Mesenchymal stem cell (in vitro differentiated cells and primary cell): ENCODE measurements around the gene LDHAL6B.

Experiments used
- DNase-seq: peaks from one replicate; pipeline ENCODE4 v3.0.0-alpha.2; 2013
- H2AFZ ChIP-seq: one replicate; pipeline ENCODE4 v1.6.1; 2013; ENCODE audit warnings: low read depth, mild to moderate bottlenecking, control low read depth, inconsistent platforms, low read length, moderate library complexity
- H2AK5ac ChIP-seq: 2 replicates; pipeline ENCODE4 v1.6.1; 2013; ENCODE audit warnings: low read length, moderate library complexity, mild to moderate bottlenecking, inconsistent platforms; ENCODE audit not compliant: severe bottlenecking
- H2BK120ac ChIP-seq: one replicate; pipeline ENCODE4 v1.6.1; 2013; ENCODE audit warnings: low read depth, mild to moderate bottlenecking, inconsistent platforms, low read length, moderate library complexity
- H2BK12ac ChIP-seq, 2 experiments: one replicate each; pipeline ENCODE4 v1.6.1; 2013; ENCODE audit warnings: inconsistent platforms in 2 of 2, low read length in 2 of 2, mild to moderate bottlenecking in 2 of 2, moderate library complexity in 2 of 2, control low read depth in 1 of 2
- H2BK15ac ChIP-seq: one replicate; pipeline ENCODE4 v1.6.1; 2013; ENCODE audit warnings: mild to moderate bottlenecking, low read depth, inconsistent platforms; ENCODE audit not compliant: poor library complexity, severe bottlenecking
- H2BK5ac ChIP-seq: 2 replicates; pipeline ENCODE4 v1.6.1; 2013; ENCODE audit warnings: low read depth, mild to moderate bottlenecking, low read length, control low read depth, inconsistent platforms; ENCODE audit not compliant: poor library complexity, severe bottlenecking
- H3K14ac ChIP-seq, 2 experiments: one replicate each; pipeline ENCODE4 v1.6.1; 2013; ENCODE audit warnings: inconsistent platforms in 2 of 2, low read length in 2 of 2, control low read depth in 1 of 2, mild to moderate bottlenecking in 1 of 2, moderate library complexity in 1 of 2
- H3K18ac ChIP-seq, 2 experiments: one replicate each; pipeline ENCODE4 v1.6.1; 2013; ENCODE audit warnings: inconsistent platforms in 2 of 2, low read length in 2 of 2, control low read depth in 1 of 2, low read depth in 1 of 2, mild to moderate bottlenecking in 1 of 2
- H3K23ac ChIP-seq, 2 experiments: one replicate each; pipeline ENCODE4 v1.6.1; 2013; ENCODE audit warnings: inconsistent platforms in 2 of 2, low read length in 2 of 2, mild to moderate bottlenecking in 2 of 2, moderate library complexity in 2 of 2, control low read depth in 1 of 2
- H3K27ac ChIP-seq: 2 replicates; pipeline ENCODE4 v1.5.1; 2013; ENCODE audit warnings: mild to moderate bottlenecking, moderate library complexity, low read length, control low read depth, inconsistent platforms; ENCODE audit not compliant: poor library complexity, severe bottlenecking
- H3K27me3 ChIP-seq, 2 experiments: 2 replicates each; pipeline versions ENCODE4 v1.6.1 to v1.7.0; 2013; ENCODE audit warnings: low read length in 2 of 2, mild to moderate bottlenecking in 2 of 2, moderate library complexity in 2 of 2, control low read depth in 1 of 2, inconsistent platforms in 1 of 2; ENCODE audit not compliant: control insufficient read depth in 1 of 2, insufficient read depth in 1 of 2
- H3K36me3 ChIP-seq, 2 experiments: 2 replicates each; pipeline versions ENCODE4 v1.6.1 to v1.7.0; 2013; ENCODE audit warnings: low read length in 2 of 2, control low read depth in 1 of 2, inconsistent platforms in 1 of 2, low read depth in 1 of 2, mild to moderate bottlenecking in 1 of 2; ENCODE audit not compliant: insufficient read depth in 2 of 2, control insufficient read depth in 1 of 2
- H3K4ac ChIP-seq, 2 experiments: one replicate each; pipeline ENCODE4 v1.6.1; 2013; ENCODE audit warnings: inconsistent platforms in 2 of 2, low read length in 2 of 2, mild to moderate bottlenecking in 2 of 2, moderate library complexity in 2 of 2, control low read depth in 1 of 2, low read depth in 1 of 2
- H3K4me1 ChIP-seq: 2 replicates; pipeline ENCODE4 v1.6.1; 2013; ENCODE audit warnings: low read depth, low read length, control low read depth; ENCODE audit not compliant: control insufficient read depth, insufficient read depth
- H3K4me2 ChIP-seq: 2 replicates; pipeline ENCODE4 v1.6.1; 2013; ENCODE audit warnings: low read length, mild to moderate bottlenecking, inconsistent platforms; ENCODE audit not compliant: poor library complexity, severe bottlenecking
- H3K4me3 ChIP-seq, 2 experiments: 2 replicates each; pipeline versions ENCODE4 v1.5.1 to v1.7.0; 2013; ENCODE audit warnings: low read length in 2 of 2, mild to moderate bottlenecking in 2 of 2, control low read depth in 1 of 2, low read depth in 1 of 2; ENCODE audit not compliant: insufficient read depth in 1 of 2
- H3K79me1 ChIP-seq: replicated peaks from 2 replicates; pipeline ENCODE4 v1.6.1; 2013; ENCODE audit warnings: mild to moderate bottlenecking, control low read depth, low read length, inconsistent platforms; ENCODE audit not compliant: poor library complexity, severe bottlenecking
- H3K9ac ChIP-seq: 2 replicates; pipeline ENCODE4 v1.7.0; 2013; ENCODE audit warnings: mild to moderate bottlenecking, low read length, moderate library complexity
- H3K9me3 ChIP-seq: 2 replicates; pipeline ENCODE4 v1.7.0; 2013; ENCODE audit warnings: mild to moderate bottlenecking, low read length; ENCODE audit not compliant: control insufficient read depth
- H4K8ac ChIP-seq: one replicate; pipeline ENCODE4 v1.6.1; 2013; ENCODE audit warnings: inconsistent platforms, mild to moderate bottlenecking, low read length, moderate library complexity
- H4K91ac ChIP-seq: one replicate; pipeline ENCODE4 v1.6.1; 2013; ENCODE audit warnings: mild to moderate bottlenecking, low read length, inconsistent platforms
- WGBS: methylation state at CpG from one replicate; pipeline ENCODE4 v1.1.7; 2013; ENCODE audit warnings: mixed read lengths; 5-methylcytosine and 5-hydroxymethylcytosine counted together

The LDHAL6B gene

DNA sequence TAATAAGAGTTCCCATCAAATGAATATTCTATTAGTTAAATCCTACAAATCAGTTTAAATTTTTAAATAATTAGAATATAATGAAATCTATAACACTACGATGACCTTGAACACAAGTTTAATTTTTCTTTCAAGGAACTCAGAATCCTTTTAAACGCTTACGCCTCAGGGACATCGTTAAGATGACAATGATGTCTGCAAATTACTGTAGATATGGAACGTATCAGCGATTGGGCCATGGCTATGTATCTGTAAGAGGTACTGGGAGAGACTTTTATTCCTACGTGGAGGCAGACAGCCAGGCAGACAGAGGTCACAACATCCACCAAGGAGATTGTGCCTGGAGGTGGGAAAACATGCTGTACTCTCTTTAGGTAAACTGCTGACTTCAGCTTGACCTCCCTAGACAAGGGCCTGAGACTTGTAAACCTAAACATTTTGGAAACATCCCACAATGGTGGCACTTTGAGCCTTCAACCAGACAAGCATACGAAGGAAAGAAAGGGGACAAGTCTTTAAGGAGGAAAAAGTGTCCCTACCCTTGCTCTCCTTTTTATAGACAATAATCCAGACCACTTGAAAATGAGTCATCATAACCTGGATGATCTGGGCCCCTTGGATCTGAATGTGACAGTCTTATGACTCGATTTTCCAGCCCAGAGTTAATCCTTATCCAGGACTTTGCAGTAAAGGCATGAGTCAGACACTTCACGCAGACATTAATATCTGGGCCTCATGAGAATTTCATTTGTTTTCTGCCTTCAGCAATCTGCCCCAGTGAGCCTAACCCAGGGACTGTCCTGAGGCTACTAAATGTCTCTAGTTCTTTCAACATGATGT lies 6.8 kb upstream of the LDHAL6B start:
- no peak overlapping the region for H2BK120ac ChIP-seq
- H4K91ac ChIP-seq = no peak overlapping the region
- no peak overlapping the region for H2BK15ac ChIP-seq
- no peaks in the 10 kb centered on the region for H3K9me3 ChIP-seq
- peaks cover 4% of the 10 kb centered on the region for H3K4me1 ChIP-seq
- no peak overlapping the region for H3K23ac ChIP-seq
- peak overlapping the region; percentile 23 to 92 for H3K18ac ChIP-seq
- H3K4me3 ChIP-seq = no peak overlapping the region
- no peak overlapping the region for H3K4me2 ChIP-seq
- peaks cover 20% of the 10 kb centered on the region for H3K79me1 ChIP-seq
- peak overlapping the region; percentile 85 for H4K8ac ChIP-seq
- H3K4ac ChIP-seq = peak overlapping the region in 1 of 2 experiments; percentile 0
- no peaks in the 10 kb centered on the region for H3K27me3 ChIP-seq
- H3K14ac ChIP-seq = no peak overlapping the region
- no peak overlapping the region for H2AFZ ChIP-seq
- peaks cover 40 to 93% of the 10 kb centered on the region in 2 experiments for H3K36me3 ChIP-seq
- 65% methylated on average over 9 of the region's 10 CpGs for WGBS
- H3K9ac ChIP-seq = peak overlapping the region; percentile 57
- H2BK12ac ChIP-seq = peak overlapping the region in 1 of 2 experiments; percentile 6
- H2BK5ac ChIP-seq = peak overlapping the region; percentile 33
- no peak overlapping the region for H2AK5ac ChIP-seq
- H3K27ac ChIP-seq = peak overlapping the region; percentile 73
- DNase-seq = peak; percentile 94

DNA sequence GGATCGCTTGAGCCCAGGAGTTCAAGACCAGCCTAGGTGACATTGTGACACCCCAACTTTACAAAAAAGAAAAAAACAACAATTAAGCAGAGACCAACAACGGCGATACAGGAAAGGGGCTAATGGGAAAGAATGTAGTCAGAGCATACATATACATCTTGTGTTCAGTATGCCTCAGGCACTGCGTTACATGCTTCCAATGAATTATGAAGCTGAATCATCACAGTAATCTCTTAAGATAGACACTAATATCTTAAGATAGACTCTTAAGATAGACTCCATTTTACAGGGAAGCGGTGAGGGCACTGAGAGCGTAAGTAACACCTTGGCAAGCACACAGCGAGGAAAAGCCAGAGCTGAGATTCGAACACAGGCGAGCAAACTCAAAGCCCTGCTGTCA lies 6.1 kb upstream of the LDHAL6B start:
- Histone ChIP-seq H3K27me3 (no peaks in the 10 kb centered on the region), H3K14ac (no peak overlapping the region), H3K18ac (peak overlapping the region; percentile 14 to 68), H3K4me2 (no peak overlapping the region), H2BK15ac (no peak overlapping the region), H2AK5ac (peak overlapping the region; percentile 24), H2AFZ (no peak overlapping the region), H3K36me3 (peaks cover 40 to 93% of the 10 kb centered on the region in 2 experiments), H4K91ac (no peak overlapping the region), H3K9ac (peak overlapping the region; percentile 52), H2BK120ac (no peak overlapping the region), H2BK12ac (peak overlapping the region in 1 of 2 experiments; percentile 21), H3K79me1 (peaks cover 24% of the 10 kb centered on the region), H3K27ac (peak overlapping the region; percentile 73), H3K4ac (peak overlapping the region in 1 of 2 experiments; percentile 54), H4K8ac (no peak overlapping the region), H2BK5ac (no peak overlapping the region), H3K4me3 (no peak overlapping the region), H3K23ac (no peak overlapping the region), H3K4me1 (peaks cover 3% of the 10 kb centered on the region), H3K9me3 (no peaks in the 10 kb centered on the region)
- peak; percentile 52 for DNase-seq
- 55% methylated on average over 7 of the region's 9 CpGs for WGBS

DNA sequence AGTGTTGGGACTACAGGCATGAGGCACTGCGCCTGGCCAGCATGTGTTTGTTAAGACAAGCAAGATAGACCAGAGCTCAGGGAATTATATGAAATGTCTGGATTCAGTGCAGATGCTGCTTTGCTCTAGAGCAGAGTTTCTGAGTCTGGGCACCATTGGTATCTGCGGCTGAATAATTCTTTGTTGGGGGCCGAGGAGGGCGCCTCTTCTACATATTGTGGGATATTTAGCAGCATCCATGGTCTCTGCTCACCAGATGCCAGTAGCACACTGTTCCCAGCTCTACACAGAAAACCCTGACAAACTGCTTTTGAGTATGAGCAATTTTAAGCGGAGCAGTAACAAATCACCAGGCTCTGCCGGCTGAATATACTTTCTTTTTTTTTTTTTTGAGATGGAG lies 3.6 kb upstream of the LDHAL6B start:
- peaks cover 30% of the 10 kb centered on the region for H3K79me1 ChIP-seq
- no peak overlapping the region for H3K23ac ChIP-seq
- H3K36me3 ChIP-seq = peaks cover 57 to 97% of the 10 kb centered on the region in 2 experiments
- no peaks in the 10 kb centered on the region for H3K27me3 ChIP-seq
- DNase-seq = no peak
- peaks cover 3% of the 10 kb centered on the region for H3K4me1 ChIP-seq
- no peak overlapping the region for H3K18ac ChIP-seq
- H3K9ac ChIP-seq = no peak overlapping the region
- no peak overlapping the region for H4K91ac ChIP-seq
- no peak overlapping the region for H2BK5ac ChIP-seq
- H2AK5ac ChIP-seq = no peak overlapping the region
- H2BK15ac ChIP-seq = no peak overlapping the region
- H3K9me3 ChIP-seq = no peaks in the 10 kb centered on the region
- H3K4me2 ChIP-seq = no peak overlapping the region
- H2AFZ ChIP-seq = no peak overlapping the region
- H2BK12ac ChIP-seq = no peak overlapping the region
- no peak overlapping the region for H3K14ac ChIP-seq
- no peak overlapping the region for H2BK120ac ChIP-seq
- H3K4ac ChIP-seq = no peak overlapping the region
- no peak overlapping the region for H3K27ac ChIP-seq
- H3K4me3 ChIP-seq = no peak overlapping the region
- WGBS = 95% methylated on average over 6 of the region's 6 CpGs
- H4K8ac ChIP-seq = no peak overlapping the region

DNA sequence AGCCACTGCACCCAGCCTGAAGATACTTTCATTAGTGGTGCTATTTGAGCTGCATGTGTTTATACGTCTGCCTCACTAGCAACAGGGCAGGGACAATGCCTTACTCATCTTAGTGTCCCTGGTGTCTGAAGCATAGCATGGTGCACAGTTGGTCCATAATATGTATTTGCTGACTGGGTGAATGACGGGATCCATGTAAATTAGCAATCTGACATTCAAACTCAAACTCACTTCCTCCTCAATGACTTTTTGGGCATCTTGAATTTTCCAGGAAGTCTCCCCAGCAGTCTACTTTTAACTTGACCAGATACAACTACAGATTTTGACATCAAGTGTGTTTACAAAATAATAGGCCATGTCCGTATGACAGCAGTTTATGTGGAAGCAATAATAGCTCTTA lies 3.0 kb upstream of the LDHAL6B start:
- Histone ChIP-seq H3K27ac (no peak overlapping the region), H2BK12ac (no peak overlapping the region), H3K23ac (no peak overlapping the region), H3K36me3 (peaks cover 57 to 97% of the 10 kb centered on the region in 2 experiments), H3K4me3 (no peak overlapping the region), H3K4me1 (peaks cover 3% of the 10 kb centered on the region), H3K4me2 (no peak overlapping the region), H3K18ac (peak overlapping the region in 1 of 2 experiments; percentile 11), H2AK5ac (no peak overlapping the region), H3K79me1 (peaks cover 29% of the 10 kb centered on the region), H3K4ac (no peak overlapping the region), H2BK5ac (no peak overlapping the region), H3K14ac (no peak overlapping the region), H4K8ac (peak overlapping the region; percentile 10), H2BK15ac (no peak overlapping the region), H2BK120ac (no peak overlapping the region), H4K91ac (peak overlapping the region; percentile 6), H3K9ac (no peak overlapping the region), H3K9me3 (no peaks in the 10 kb centered on the region), H2AFZ (no peak overlapping the region), H3K27me3 (no peaks in the 10 kb centered on the region)
- WGBS = 88% methylated on average over 3 of the region's 3 CpGs
- no peak for DNase-seq
